SK-N-SH (cell line): ENCODE measurements around the gene ZDHHC19. TPM values are rescaled to one million over a fixed set of nuclear protein-coding genes. Genes with fewer than 3 reads are reported as not detected.

Source experiments
- CTCF ChIA-PET: fragments of 300-600, 350-600 bp; formaldehyde crosslinking; extraction: SDS; loops from one replicate; lab custom pipeline; 2021; lab: Yijun Ruan, JAX
- POLR2A ChIA-PET: fragments of 350-600 bp; sonication (Branson Sonifier 250); formaldehyde crosslinking; extraction: SDS; loops from one replicate; lab custom pipeline; 2020; ENCODE audit warnings: antibody characterized with exemption, inconsistent platforms; lab: Yijun Ruan, JAX
- DNase-seq: peaks from one replicate; pipeline ENCODE4 v3.0.0; 2012
- H2AFZ ChIP-seq: fragments of 200-600 bp; sonication (generic); 2 replicates; pipeline ENCODE4 v1.8.1; 2016; ENCODE audit warnings: antibody characterized with exemption, mild to moderate bottlenecking, low read depth
- H3F3A ChIP-seq: fragments of 200-600 bp; sonication (generic); replicated peaks from 2 replicates; pipeline ENCODE3; 2016; ENCODE audit warnings: antibody characterized with exemption, mild to moderate bottlenecking; ENCODE audit not compliant: insufficient read depth
- H3K27ac ChIP-seq, 2 experiments: fragments of 200-500 bp in 1 of 2; fragments of 200-600 bp in 1 of 2; sonication (Bioruptor generic) in 1 of 2; sonication (generic), shearing (Covaris generic) in 1 of 2; 2 replicates each; pipeline versions ENCODE4 v1.5.1 to v1.6.1; 2014 to 2016; ENCODE audit warnings: low read depth in 2 of 2, inconsistent platforms in 1 of 2, low read length in 1 of 2, mild to moderate bottlenecking in 1 of 2, mixed read lengths in 1 of 2
- H3K27me3 ChIP-seq: fragments of 200-600 bp; sonication (generic), shearing (Covaris generic); 2 replicates; pipeline ENCODE4 v1.6.1; 2016; ENCODE audit warnings: mixed run types; ENCODE audit not compliant: insufficient read depth
- H3K36me3 ChIP-seq, 2 experiments: fragments of 200-500 bp in 1 of 2; fragments of 200-600 bp in 1 of 2; sonication (Bioruptor generic) in 1 of 2; sonication (generic) in 1 of 2; replicated peaks in 1 of 2; 2 replicates each; pipeline versions ENCODE3 to v1.5.1; 2014 to 2016; ENCODE audit warnings: low read length in 1 of 2, mild to moderate bottlenecking in 1 of 2; ENCODE audit not compliant: insufficient read depth in 2 of 2, control insufficient read depth in 1 of 2
- H3K4me1 ChIP-seq, 2 experiments: fragments of 200-500 bp in 1 of 2; fragments of 200-600 bp in 1 of 2; sonication (Bioruptor generic) in 1 of 2; sonication (generic), shearing (Covaris generic) in 1 of 2; 2 replicates each; pipeline versions ENCODE4 v1.5.1 to v1.6.1; 2014 to 2016; ENCODE audit warnings: low read depth in 1 of 2, low read length in 1 of 2, mixed run types in 1 of 2; ENCODE audit not compliant: insufficient read depth in 2 of 2, control insufficient read depth in 1 of 2
- H3K4me2 ChIP-seq: fragments of 200-600 bp; sonication (generic), shearing (Covaris generic); 2 replicates; pipeline ENCODE4 v1.6.1; 2017; ENCODE audit warnings: mixed run types
- H3K4me3 ChIP-seq, 2 experiments: fragments of 200-500 bp in 1 of 2; fragments of 200-600 bp in 1 of 2; sonication (Bioruptor generic) in 1 of 2; sonication (generic), shearing (Covaris generic) in 1 of 2; 2 replicates each; pipeline versions ENCODE4 v1.5.1 to v1.8.1; 2014 to 2016; ENCODE audit warnings: low read depth in 2 of 2, inconsistent platforms in 1 of 2, low read length in 1 of 2, mild to moderate bottlenecking in 1 of 2, mixed read lengths in 1 of 2, moderate library complexity in 1 of 2
- H3K79me2 ChIP-seq: fragments of 200-600 bp; sonication (generic); 2 replicates; pipeline ENCODE4 v1.8.1; 2017; ENCODE audit warnings: mild to moderate bottlenecking; ENCODE audit not compliant: insufficient read depth
- H3K9ac ChIP-seq: fragments of 200-600 bp; sonication (generic); 2 replicates; pipeline ENCODE4 v1.6.1; 2017; ENCODE audit warnings: mixed run types
- H3K9me2 ChIP-seq: fragments of 200-600 bp; sonication (generic); 2 replicates; pipeline ENCODE4 v1.6.1; 2017; ENCODE audit warnings: mixed run types
- H3K9me3 ChIP-seq: fragments of 200-600 bp; sonication (generic); 2 replicates; pipeline ENCODE4 v1.6.1; 2017; ENCODE audit warnings: mixed run types, mild to moderate bottlenecking, moderate library complexity
- H4K20me1 ChIP-seq: fragments of 200-600 bp; sonication (generic); 2 replicates; pipeline ENCODE4 v1.6.1; 2017; ENCODE audit warnings: mild to moderate bottlenecking, mixed run types; ENCODE audit not compliant: insufficient read depth
- CHD2 ChIP-seq: fragments of 150-350 bp; IDR thresholded peaks from 2 replicates; pipeline ENCODE4 v1.6.1; 2018; ENCODE audit warnings: low read length; ENCODE audit not compliant: partially characterized antibody
- ELF1 ChIP-seq: IDR thresholded peaks from 2 replicates; pipeline ENCODE4 v1.4.0; 2012
- EP300 ChIP-seq, 2 experiments: IDR thresholded peaks; 2 replicates each; pipeline versions ENCODE4 v1.4.0 to v1.6.1; 2012; ENCODE audit warnings: borderline replicate concordance in 1 of 2, low read depth in 1 of 2, low read length in 1 of 2
- GABPA ChIP-seq: IDR thresholded peaks from 2 replicates; pipeline ENCODE4 v1.4.0; 2012; ENCODE audit warnings: low read depth, mild to moderate bottlenecking
- GATA2 ChIP-seq: sonication (generic); formaldehyde crosslinking; IDR thresholded peaks from 2 replicates; pipeline ENCODE4 v1.5.0; 2020; ENCODE audit warnings: mild to moderate bottlenecking, missing genetic modification reagents
- NRF1 ChIP-seq: IDR thresholded peaks from 2 replicates; pipeline ENCODE4 v1.6.1; 2012; ENCODE audit warnings: low read depth, mild to moderate bottlenecking, low read length
- PBX3 ChIP-seq: IDR thresholded peaks from 2 replicates; pipeline ENCODE4; 2012
- WGBS: methylation state at CpG from one replicate; pipeline ENCODE4 v1.1.6; 2017; ENCODE audit warnings: low lambda C conversion rate; 5-methylcytosine and 5-hydroxymethylcytosine counted together
- polyA plus RNA-seq, 3 experiments: library from polyadenylated mRNA; depleted of rRNA; stranded (reverse); fragments of >200 nt; gene quantifications; 2 replicates each; pipeline ENCODE4 v1.2.3, GENCODE V29; 2012
- TF ChIP-seq, protein P1 (sequence below): IDR thresholded peaks from 2 replicates; pipeline ENCODE4 v1.4.0; 2012; ENCODE audit warnings: low read depth, borderline replicate concordance
- TF ChIP-seq, protein P2 (sequence below): fragments of 150-350 bp; IDR thresholded peaks from 2 replicates; pipeline ENCODE4 v1.6.1; 2016; ENCODE audit warnings: mild to moderate bottlenecking, low read depth, low read length
- TF ChIP-seq, protein P3 (sequence below): IDR thresholded peaks from 2 replicates; pipeline ENCODE4 v1.6.1; 2012; ENCODE audit warnings: mild to moderate bottlenecking, low read depth, low read length, moderate library complexity

ZDHHC19 gene
- polyA plus RNA-seq, 1 of the 3 experiments (the other 2 are of a cell fraction), result not detected

- no peak for TF ChIP-seq PBX3
- TF ChIP-seq CHD2, result no peak
- TF ChIP-seq ELF1, result no peak
- TF ChIP-seq NRF1, result no peak
- no peak for TF ChIP-seq GABPA
- TF ChIP-seq, protein P1, sequence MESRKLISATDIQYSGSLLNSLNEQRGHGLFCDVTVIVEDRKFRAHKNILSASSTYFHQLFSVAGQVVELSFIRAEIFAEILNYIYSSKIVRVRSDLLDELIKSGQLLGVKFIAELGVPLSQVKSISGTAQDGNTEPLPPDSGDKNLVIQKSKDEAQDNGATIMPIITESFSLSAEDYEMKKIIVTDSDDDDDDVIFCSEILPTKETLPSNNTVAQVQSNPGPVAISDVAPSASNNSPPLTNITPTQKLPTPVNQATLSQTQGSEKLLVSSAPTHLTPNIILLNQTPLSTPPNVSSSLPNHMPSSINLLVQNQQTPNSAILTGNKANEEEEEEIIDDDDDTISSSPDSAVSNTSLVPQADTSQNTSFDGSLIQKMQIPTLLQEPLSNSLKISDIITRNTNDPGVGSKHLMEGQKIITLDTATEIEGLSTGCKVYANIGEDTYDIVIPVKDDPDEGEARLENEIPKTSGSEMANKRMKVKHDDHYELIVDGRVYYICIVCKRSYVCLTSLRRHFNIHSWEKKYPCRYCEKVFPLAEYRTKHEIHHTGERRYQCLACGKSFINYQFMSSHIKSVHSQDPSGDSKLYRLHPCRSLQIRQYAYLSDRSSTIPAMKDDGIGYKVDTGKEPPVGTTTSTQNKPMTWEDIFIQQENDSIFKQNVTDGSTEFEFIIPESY, result no peak
- no peak for TF ChIP-seq EP300 (IDR thresholded peaks at IDR 0.05; ENCODE audit: borderline replicate concordance in 1 of 2, low read depth in 1 of 2, low read length in 1 of 2)
- TF ChIP-seq, protein P2, sequence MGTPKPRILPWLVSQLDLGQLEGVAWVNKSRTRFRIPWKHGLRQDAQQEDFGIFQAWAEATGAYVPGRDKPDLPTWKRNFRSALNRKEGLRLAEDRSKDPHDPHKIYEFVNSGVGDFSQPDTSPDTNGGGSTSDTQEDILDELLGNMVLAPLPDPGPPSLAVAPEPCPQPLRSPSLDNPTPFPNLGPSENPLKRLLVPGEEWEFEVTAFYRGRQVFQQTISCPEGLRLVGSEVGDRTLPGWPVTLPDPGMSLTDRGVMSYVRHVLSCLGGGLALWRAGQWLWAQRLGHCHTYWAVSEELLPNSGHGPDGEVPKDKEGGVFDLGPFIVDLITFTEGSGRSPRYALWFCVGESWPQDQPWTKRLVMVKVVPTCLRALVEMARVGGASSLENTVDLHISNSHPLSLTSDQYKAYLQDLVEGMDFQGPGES, result no peak
Observed at GRCh38 chr3:196169836-196170240, 41.4 kb downstream of the ZDHHC19 start (continued).

DNA sequence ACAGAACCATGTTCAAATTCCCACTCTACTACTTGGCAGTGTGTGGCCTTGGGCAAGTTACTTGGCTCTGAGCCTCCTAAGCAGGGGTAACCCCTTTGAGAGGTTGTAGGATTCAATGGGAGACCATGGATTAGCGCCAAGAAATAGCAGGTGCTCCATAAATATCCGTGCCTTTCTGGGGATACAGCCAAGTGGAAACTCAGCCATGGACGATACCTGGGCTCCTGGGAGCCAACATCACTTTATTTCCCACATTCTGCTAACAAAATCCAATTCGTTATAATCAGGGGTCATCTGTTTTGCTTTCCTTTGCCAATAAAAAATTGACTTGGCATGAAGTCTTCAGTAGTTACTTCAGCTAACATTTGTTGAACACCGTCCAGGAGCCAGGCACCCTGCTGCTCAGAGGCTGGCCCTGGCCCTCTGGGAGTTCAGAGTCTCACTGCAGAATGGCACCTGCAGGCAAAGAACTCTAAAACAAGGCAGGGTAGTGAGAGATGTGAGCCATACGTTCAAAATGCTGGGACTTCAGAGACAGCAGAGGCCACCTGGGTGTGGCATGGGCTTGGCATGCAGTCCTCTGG, 42.3 kb downstream of the ZDHHC19 start:
- 29% methylated on average over 6 of the region's 6 CpGs for WGBS
- Histone ChIP-seq H3K27me3 (no peaks in the 10 kb centered on the region), H3K4me2 (no peak overlapping the region), H3F3A (no peaks in the 10 kb centered on the region), H3K79me2 (no peaks in the 10 kb centered on the region), H3K9me3 (no peaks in the 10 kb centered on the region), H3K36me3 (no peaks in the 10 kb centered on the region), H2AFZ (no peak overlapping the region), H3K9ac (no peak overlapping the region), H4K20me1 (no peaks in the 10 kb centered on the region), H3K4me3 (no peak overlapping the region), H3K27ac (no peak overlapping the region), H3K4me1 (peaks cover 0 to 10% of the 10 kb centered on the region in 2 experiments; a peak in 1 of 4 replicates), H3K9me2 (no peaks in the 10 kb centered on the region)
- no peak for TF ChIP-seq NRF1
- TF ChIP-seq, protein P3, sequence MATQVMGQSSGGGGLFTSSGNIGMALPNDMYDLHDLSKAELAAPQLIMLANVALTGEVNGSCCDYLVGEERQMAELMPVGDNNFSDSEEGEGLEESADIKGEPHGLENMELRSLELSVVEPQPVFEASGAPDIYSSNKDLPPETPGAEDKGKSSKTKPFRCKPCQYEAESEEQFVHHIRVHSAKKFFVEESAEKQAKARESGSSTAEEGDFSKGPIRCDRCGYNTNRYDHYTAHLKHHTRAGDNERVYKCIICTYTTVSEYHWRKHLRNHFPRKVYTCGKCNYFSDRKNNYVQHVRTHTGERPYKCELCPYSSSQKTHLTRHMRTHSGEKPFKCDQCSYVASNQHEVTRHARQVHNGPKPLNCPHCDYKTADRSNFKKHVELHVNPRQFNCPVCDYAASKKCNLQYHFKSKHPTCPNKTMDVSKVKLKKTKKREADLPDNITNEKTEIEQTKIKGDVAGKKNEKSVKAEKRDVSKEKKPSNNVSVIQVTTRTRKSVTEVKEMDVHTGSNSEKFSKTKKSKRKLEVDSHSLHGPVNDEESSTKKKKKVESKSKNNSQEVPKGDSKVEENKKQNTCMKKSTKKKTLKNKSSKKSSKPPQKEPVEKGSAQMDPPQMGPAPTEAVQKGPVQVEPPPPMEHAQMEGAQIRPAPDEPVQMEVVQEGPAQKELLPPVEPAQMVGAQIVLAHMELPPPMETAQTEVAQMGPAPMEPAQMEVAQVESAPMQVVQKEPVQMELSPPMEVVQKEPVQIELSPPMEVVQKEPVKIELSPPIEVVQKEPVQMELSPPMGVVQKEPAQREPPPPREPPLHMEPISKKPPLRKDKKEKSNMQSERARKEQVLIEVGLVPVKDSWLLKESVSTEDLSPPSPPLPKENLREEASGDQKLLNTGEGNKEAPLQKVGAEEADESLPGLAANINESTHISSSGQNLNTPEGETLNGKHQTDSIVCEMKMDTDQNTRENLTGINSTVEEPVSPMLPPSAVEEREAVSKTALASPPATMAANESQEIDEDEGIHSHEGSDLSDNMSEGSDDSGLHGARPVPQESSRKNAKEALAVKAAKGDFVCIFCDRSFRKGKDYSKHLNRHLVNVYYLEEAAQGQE, result no peak
- peak in 1 of 2 experiments; percentile 14; a peak in 1 of 4 replicates for TF ChIP-seq EP300 (IDR thresholded peaks at IDR 0.05; ENCODE audit: borderline replicate concordance in 1 of 2, low read depth in 1 of 2, low read length in 1 of 2)
- TF ChIP-seq, protein P1, result no peak
- TF ChIP-seq GATA2, result no peak
- no peak for DNase-seq
- ChIA-PET CTCF (interaction anchor here (0.9 kb wide), 1 partner anchor 18 kb away, joined by 3 read pairs; no protein-coding TSS in a partner anchor), POLR2A (no interaction called here)
